Hematopoietic multipotent progenitor cell (in vitro differentiated cells): Measurements from ENCODE around the gene ANKRD53. TPM values are rescaled to one million over a fixed set of nuclear protein-coding genes. Genes with fewer than 3 reads are reported as not detected.

ENCODE experiments used
- DNase-seq, 3 donors: peaks; one replicate each; pipeline ENCODE4 v3.0.0-alpha.2; 2011 to 2015; ENCODE audit warnings: low read depth in 2 of 3, low spot score in 2 of 3
- total RNA-seq: library from RNA; depleted of rRNA; stranded (reverse); fragments of >200 nt; gene quantifications from one replicate; pipeline ENCODE4 v1.2.3, GENCODE V29; 2012

The ANKRD53 gene
- total RNA-seq, 1 donor: 1.9 TPM

DNA sequence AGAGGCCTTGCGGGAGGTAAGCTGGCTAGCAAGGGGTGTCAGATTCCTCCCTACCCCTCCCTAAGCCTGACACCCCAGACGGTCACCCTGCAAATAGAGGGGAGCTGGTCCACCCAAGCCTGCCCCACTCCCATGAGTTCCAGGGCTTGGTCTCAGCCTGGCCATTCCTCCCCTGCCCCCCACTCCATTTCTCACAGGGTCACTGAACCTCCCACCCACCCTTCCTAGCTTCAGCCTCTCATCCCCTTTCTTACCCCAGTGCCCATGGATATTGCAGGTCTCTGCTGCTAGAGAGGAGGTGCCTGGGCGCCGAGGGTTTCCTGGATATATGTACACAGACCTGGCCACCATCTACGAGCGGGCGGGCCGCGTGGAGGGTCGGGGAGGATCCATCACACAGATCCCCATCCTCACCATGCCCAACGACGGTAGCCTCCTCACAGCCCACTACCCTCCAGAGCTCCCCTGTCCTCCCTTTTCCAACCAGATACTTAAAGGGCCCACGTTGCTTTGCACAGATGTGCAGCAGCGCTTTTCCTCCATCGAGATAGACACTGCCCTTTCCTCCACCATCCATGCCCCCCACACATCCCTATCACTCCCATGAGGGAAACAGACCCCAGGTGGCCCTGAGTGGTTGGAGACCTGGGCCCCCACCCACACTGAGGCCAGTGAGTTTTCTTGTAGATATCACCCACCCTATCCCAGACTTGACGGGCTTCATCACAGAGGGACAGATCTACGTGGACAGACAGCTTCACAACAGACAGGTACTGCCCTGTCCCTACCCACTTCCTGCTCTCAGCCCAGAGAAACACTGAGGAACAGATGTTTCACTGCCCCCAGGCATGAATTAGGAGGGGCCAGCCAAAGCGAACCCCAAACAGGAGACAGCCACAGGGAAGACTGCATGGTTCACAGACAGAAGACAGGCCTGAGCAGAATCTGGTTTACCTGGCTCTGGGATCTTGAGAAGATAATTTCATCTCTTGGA is 15.2 kb upstream of the ANKRD53 start:
- DNase-seq: no peak

DNA sequence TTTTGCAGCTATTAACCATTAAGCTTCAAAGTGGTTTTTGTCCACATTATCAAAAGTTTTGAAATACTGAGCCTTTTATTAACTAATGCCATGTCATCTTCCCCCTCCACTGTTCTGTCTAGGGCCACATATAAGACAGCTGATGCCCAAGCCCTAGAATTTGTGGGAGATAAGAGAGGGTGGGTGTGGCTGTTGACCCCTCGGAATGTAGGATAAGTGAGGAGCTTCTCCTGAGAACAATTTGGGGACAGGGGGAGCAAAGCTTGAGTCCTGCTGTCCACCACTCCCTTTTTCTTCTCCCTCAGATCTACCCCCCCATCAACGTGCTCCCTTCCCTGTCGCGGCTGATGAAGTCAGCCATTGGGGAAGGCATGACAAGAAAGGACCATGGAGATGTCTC is 14.3 kb upstream of the ANKRD53 start:
- no peak for DNase-seq

DNA sequence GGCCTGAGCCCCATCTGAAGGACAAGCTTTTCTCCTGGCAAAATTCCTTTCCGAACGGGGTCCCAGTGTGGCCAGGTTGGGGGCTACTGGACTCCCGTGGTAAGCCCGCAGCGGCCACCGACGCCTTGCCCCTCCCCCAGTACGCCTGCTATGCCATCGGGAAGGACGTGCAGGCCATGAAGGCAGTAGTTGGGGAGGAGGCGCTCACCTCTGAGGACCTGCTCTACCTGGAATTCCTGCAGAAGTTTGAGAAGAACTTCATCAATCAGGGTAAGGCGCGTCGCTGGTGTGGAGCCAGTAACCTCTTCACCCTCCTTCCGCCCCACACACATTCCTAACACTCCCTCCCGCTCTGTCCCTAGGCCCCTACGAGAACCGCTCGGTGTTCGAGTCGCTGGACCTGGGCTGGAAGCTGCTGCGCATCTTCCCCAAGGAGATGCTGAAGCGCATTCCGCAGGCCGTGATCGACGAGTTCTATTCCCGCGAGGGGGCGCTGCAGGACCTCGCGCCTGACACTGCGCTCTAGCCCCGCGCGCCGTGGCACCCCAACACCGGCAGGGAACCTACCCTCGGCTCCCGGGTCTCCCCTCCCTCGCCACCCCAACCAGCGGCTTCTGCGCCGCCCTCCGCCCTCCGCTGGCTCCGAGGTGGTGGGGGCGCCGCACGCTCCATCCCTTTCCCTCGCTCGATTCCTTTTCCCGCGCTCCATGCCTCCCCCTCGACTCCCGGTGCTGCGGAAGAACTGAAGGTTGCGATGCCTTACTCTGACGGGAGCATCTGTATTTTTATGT is 13.6 kb upstream of the ANKRD53 start:
- peak; percentile 73 to 79 (median 78) for DNase-seq

DNA sequence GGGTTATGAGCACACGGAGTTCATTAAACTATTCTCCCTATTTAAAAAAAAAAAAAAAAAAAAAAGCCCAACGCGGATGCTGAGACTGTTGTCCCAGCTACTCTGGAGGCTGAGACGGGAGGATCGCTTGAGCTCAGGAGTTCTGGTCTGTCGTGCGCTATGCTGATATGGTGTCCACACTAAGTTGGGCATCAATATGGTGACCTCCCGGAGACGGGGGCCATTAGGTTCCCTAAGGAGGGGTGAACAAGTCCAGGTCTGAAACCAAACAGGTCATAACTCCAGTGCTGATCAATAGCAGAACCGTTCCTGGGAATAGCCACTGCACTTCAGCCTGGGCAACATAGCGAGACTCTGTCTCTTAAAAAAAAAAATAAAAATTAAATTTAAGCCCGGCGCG is 12.9 kb upstream of the ANKRD53 start:
- no peak for DNase-seq

DNA sequence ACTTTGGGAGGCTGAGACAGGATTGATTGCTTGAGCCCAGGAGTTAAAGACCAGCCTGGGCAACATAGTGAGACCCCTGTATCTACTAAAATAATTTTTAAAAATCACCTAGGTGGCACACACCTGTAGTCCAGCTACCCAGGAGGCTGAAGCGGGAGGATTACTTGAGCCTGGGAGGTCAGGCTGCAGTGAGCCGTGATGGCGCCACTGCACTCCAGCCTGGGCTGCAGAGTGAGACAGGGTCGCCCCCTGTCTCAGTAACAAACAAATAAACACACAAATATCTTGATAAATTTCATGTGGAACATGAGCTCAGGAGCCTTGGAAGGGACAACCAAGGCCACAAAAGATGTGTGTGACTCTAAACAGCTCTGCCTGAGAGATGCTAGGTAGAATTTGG is 11.7 kb upstream of the ANKRD53 start:
- no peak for DNase-seq

DNA sequence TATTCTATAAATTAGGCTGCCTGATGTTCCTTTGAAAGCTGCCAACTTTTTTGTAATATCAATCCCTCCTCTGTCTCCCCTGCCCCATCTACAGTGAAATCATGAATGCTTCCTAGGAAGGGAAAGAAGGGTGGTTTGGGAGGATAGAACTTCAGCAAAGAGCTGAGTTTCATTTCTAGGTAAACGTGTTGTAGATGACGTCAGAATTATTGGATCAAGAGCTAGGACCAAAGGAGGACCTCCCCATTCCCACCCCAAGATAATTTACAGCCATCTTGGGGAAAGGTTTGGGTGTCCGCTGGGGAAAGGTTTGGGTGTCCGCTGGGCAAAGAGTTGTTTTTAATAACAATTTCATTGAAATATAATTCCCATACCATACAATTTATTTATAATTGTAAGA is 11.2 kb upstream of the ANKRD53 start:
- no peak for DNase-seq

DNA sequence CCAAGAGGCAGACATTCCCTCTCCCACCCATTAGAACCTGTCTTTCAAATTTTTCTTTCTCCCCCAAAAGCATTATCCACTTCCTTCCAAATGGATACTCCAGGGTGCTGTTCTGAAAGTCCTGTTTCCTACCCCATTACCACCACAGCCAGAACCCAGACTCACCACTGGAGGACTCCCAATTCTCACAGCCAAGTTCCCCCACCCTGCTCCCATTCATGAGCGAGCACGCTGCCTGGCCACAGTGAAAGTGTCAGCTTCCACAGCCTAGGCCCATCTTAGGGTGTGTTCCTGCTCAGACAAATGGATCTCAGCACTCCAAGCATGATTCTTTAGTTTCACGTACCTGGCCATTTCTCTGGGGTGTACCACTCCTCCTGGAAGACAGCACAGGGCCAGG is 3.8 kb upstream of the ANKRD53 start:
- no peak for DNase-seq

DNA sequence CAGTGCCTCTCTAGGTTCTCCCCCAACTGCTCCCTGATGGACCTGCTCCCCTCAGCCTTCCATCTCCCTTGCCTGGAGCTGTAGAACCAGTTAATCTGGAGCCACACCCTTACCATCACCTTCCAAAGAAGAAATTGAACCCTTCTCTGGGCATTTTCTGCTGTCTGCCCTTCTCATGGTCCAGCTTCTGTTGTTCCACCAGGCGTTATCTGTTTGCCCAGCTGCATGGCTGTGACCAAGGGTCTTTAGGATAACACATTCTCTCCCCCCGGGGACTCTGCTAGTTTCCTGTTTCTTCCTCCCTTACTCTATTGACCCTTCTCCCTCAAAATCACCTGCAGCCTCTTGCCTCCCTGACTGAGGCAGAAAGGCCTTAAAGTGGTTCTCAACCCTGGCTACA is 3.2 kb upstream of the ANKRD53 start:
- no peak for DNase-seq

DNA sequence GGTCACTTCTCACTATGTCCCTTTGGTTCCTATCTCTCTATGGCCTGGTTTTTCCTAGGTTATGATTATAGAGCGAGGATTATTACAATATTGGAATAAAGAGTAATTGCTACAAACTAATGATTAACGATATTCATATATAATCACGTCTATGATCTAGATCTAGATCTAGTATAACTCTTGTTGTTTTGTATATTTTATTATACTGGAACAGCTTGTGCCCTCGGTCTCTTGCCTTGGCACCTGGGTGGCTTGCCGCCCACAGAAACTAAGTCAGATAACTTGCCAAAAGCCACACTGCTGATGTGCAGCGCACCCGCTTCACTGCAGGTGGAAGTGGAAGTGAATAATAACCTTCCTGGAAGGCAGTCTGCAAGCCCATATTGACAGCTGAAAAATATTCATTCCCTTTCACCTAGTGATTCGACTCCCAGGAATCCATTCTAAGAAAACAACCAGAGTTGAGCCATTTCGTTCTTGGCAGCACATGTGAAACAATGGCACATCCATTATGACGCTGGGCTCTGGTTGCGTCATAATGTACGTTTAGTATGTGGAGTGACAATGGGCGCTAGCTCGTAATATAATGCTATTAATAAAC is 725 bp upstream of the ANKRD53 start:
- peak in 1 of 3 donors; percentile 40 for DNase-seq

DNA sequence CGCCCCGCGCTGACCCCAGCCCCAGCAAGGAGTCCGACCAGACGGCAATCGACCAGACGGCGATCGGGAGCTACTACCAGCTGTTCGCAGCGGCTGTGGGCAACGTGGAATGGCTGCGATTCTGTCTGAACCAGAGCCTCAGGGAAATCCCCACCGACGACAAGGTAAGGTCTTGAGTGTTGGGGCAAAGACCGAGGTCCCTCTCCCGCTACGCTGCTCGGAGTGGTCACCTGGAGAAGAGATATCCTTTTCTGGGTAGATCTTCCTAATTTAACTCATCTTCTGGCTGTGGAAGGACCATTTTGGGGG is 704 bp downstream of the ANKRD53 start:
- no peak for DNase-seq

DNA sequence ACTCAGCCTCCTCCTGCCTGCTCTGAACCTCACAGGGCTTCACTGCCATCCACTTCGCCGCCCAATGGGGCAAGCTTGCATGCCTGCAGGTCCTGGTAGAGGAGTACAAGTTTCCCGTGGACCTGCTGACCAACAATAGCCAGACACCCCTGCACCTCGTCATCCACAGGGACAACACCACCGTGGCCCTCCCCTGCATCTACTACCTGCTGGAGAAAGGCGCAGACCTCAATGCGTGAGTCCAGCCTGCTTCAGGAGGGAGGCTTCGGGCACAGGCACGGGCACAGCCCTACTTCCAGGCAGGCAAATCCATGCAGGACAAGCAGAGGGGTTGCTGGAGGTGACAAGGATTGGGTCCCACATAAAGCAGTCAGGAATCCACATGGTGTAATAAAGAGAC is 1.2 kb downstream of the ANKRD53 start:
- DNase-seq: no peak

DNA sequence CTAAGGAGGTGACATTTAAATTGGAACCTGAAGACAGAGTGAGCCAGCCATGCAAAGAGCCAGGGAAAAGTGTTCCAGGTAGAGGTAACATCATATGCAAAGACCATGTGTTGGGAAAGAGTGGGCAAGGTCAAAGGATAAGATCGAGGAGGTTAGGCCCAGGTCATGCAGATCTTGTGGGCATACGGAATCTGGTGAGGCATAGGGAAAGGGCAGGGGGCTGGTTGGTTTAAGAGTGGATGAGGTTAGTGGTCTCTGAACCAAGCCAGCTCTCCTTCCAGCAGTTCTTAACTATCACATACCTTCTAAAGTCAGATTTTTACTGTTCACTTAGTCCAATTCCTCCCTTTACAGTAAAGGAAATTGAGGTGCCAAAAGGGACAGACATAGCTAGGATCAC is 3.0 kb downstream of the ANKRD53 start:
- no peak for DNase-seq

DNA sequence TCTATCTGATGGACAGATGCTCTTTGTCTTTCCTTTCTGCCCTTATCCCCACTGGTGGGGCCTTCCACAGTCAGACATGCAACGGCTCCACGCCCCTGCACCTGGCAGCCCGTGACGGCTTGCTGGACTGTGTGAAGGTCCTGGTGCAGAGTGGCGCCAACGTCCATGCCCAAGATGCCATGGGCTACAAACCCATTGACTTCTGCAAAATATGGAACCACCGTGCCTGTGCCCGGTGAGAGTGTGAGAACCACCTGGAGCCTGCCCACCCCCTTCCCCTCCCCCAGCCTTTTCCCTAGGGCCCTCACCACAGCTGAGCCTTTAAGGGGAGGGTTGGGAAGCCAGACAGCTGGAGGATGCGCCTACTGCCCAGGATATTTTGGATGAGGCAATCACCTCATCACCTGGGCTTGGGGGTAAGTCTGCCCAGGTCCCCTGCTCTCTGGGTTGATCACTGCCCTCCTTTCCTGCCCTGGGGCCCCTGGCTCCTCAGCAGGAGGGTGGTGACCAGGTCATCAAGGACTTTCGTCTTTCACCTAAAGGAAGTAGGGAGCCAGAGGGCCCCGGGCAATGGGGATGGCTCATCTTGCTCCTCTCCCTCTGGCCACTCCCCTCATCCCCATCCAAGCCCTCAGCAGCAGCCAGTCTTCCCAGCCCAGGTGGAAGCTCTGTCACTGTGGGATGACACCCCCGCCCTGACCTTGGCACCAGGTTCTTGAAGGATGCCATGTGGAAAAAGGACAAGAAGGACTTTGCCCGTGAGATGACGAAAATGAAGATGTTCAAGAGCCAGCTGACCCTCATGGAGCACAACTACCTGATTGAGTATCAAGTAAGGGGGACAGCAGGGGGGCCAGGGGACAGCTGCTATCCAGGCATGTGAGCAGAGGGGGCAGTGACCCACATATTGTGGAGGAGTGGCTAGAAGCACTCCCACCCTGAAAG is 3.7 kb downstream of the ANKRD53 start:
- no peak for DNase-seq

DNA sequence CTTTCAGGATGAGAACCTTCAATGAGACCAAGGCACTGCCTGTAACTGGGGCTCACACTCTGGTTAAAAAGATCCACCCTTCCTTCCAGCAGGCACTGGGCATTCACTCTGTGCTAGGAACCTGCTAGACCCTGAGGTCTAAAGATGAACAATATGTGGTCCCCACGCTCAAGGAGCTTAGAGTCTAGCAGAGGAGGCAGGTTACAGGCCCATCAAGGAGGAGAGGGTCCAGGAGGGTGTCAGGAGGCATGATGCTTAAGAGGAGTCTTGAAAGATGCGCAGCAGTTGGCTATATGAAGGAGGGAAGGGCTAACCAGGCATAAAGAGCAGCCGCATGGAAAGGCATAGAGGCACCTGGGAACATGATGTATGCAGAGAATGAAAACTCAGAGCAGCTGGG is 4.5 kb downstream of the ANKRD53 start:
- no peak for DNase-seq

DNA sequence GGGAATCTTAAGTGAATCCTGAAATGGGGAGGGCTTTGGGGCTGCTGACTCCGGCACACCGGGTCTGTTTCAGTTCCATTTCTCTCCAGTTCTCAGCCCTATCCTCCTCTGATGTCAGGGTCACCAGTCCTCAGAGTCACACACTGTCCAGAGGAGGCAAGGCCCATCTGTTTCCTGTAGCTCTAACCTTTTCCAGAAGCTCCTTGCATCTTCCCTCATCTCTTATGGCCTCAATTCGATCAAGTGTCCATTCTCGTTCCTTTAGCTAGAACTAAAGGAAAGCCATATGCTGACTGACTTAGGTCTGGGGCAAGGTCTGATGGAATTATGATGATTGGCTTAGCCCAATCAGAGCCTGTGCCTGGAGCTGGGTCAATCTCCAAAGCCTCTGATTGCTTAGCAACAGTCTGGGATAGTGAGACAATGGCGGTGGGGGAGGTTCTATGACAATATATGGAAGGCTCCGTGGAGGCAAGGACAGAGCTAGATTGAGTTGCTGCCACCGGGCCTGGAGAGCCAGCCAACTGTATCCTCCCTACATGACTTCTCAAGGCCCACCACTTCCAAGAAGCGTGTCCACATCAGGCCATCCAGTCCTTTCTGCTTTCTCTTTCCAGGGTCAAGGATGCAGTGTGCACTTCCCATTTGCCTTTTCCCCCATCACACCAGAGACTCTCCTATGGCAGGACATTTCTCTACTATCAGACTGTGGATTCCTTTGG is 5.2 kb downstream of the ANKRD53 start:
- DNase-seq: no peak

DNA sequence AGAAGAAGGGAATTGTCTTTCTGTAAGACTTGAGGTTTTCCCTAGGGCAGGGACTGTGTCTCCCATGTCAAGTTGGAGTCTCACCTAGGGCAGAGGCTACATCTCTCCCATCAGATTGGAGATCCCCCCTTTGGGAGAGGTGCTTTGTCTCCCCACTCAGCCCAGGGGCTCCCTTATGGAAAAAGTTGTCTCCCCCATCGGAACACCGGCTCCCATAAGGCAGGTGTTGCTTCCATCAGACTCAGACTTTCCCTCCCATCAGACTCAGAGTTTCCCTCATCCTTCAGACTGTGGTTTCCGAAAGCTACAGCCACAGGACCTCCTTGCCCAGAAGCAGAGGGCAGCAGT is 5.8 kb downstream of the ANKRD53 start:
- DNase-seq: no peak

DNA sequence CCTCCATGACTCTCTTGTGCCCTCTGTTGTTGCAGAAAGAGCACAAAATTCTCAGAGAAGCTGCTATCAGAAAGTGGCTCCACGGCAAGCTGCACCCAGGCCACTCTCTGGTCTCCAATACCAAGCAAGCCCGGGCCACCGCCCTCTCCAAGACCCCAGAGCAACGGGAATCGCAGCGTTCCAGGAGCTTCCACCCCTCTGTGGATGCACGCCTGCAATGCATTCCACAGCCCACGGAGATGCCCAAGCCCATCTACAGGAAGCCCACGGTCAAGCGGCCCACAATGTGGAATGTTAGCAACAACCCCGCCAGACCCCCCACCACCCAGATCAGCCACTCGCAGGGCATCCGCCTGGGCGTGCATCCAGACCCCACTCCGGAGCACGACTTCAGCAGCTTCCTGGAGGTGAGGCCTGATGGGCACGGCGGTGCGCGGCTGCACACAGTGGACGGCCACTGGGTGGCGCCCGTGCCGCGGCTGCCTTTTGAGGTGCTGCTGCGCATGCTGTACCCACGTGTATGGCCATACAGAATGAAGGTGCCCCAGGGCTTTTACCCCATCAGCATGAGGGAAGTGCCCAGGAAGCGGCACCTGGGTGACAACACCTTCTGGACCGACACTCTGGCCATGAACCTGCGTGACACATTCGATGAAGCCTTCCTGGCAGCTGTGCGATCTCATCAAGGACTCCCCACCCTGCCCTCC is 6.3 kb downstream of the ANKRD53 start:
- peak; percentile 62 to 79 (median 70) for DNase-seq

DNA sequence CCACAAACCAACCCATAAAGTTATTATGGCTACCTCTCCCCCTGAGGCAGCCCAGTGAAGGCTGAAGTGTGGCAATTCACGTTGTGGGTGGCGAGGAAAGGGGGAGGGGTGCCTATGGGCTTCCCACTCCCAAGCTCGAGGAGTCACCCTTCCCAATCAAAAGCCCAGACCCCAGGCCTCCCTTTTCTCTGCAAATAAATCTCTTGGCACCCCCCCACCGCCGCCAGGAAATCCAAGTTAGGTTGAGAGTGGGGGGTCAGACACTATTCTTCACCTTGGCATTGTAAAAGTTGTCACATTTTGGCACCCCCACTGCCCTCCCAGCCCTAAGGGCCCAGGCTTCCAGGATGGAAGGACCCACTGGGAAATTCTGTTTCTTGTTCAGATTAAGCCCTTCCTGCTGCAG is 6.9 kb downstream of the ANKRD53 start:
- DNase-seq: no peak

DNA sequence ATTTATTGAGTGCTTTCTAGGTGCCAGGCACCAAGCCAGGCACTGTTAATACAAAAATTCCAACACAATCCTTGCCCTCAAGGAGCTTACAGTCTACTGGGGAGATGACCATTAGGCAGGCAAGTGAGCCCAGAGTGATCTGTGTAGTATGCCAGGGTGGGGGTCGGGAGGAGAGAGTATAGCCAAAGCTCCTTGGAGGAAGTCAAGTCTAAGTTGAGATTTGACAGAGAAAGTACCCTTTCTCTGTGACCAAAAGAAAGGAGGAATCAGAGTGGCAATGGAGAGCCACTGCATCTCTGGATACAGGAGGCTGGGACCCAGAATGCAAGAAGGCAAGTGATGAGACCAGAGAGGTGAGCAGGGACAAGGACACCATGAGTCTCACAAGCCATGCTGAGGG is 7.5 kb downstream of the ANKRD53 start:
- no peak for DNase-seq
